Caco-2 (cell line): ENCODE data around the gene ZBTB17. TPM values are rescaled to one million over a fixed set of nuclear protein-coding genes. Genes with fewer than 3 reads are reported as not detected.

ENCODE experiments used
- BruUV-seq: library from RNA; stranded (reverse); fragments of 400-500 nt; replicated peaks from 2 replicates; lab custom pipeline; 2021; lab: Mats Ljungman, UMichigan
- CTCF ChIA-PET: fragments of 300-600 bp; sonication (Branson Sonifier 250); formaldehyde crosslinking; loops from one replicate; lab custom pipeline; 2022; ENCODE audit warnings: antibody characterized with exemption; lab: Charles Lee
- POLR2A ChIA-PET: fragments of 300-600 bp; sonication (Branson Sonifier 250); formaldehyde crosslinking; loops from one replicate; lab custom pipeline; 2022; ENCODE audit warnings: antibody characterized with exemption; lab: Charles Lee
- DNase-seq, 2 experiments: peaks; one replicate each; pipeline versions ENCODE4 v3.0.0 to v3.0.0-alpha.2; 2020 to 2022
- H3K27me3 ChIP-seq: replicated peaks from 2 replicates; pipeline ENCODE4 v1.6.0; 2011; ENCODE audit warnings: low read length; ENCODE audit not compliant: control insufficient read depth, insufficient read depth
- H3K36me3 ChIP-seq: 2 replicates; pipeline ENCODE4 v1.5.1; 2011; ENCODE audit warnings: low read length; ENCODE audit not compliant: control insufficient read depth, insufficient read depth
- H3K4me1 ChIP-seq: fragments of 250-450 bp; sonication (Bioruptor Pico); 2 replicates; pipeline ENCODE4 v1.5.1; 2020; ENCODE audit warnings: mild to moderate bottlenecking
- H3K4me3 ChIP-seq: 2 replicates; pipeline ENCODE4 v1.5.1; 2011; ENCODE audit warnings: low read depth, mild to moderate bottlenecking, control low read depth, low read length
- H3K9me3 ChIP-seq: fragments of 250-450 bp; sonication (Bioruptor Pico); 2 replicates; pipeline ENCODE4 v1.5.1; 2020; ENCODE audit warnings: mild to moderate bottlenecking, moderate library complexity
- H3K27ac Mint-ChIP-seq: one replicate; pipeline ENCODE4 v1.8.0; 2022; ENCODE audit warnings: mixed read lengths; ENCODE audit not compliant: unreplicated experiment
- H3K27me3 Mint-ChIP-seq: one replicate; pipeline ENCODE4 v1.8.0; 2022; ENCODE audit warnings: mixed read lengths; ENCODE audit not compliant: insufficient read depth, unreplicated experiment
- H3K36me3 Mint-ChIP-seq: one replicate; pipeline ENCODE4 v1.8.0; 2022; ENCODE audit warnings: mild to moderate bottlenecking, mixed read lengths; ENCODE audit not compliant: insufficient read depth, unreplicated experiment
- H3K4me1 Mint-ChIP-seq: one replicate; pipeline ENCODE4 v1.8.0; 2022; ENCODE audit warnings: low read depth, mixed read lengths; ENCODE audit not compliant: unreplicated experiment
- H3K4me3 Mint-ChIP-seq: one replicate; pipeline ENCODE4 v1.8.0; 2022; ENCODE audit warnings: mild to moderate bottlenecking, moderate library complexity, mixed read lengths; ENCODE audit not compliant: unreplicated experiment
- H3K9me3 Mint-ChIP-seq: one replicate; pipeline ENCODE4 v1.8.0; 2022; ENCODE audit warnings: mixed read lengths; ENCODE audit not compliant: unreplicated experiment
- intact Hi-C: fragments of 100-400 bp; cut with micrococcal nuclease; formaldehyde crosslinking; loops from one replicate; pipeline ENCODE4 v1.10.0; 2022; ENCODE audit not compliant: unreplicated experiment
- total RNA-seq: library from RNA; stranded (reverse); gene quantifications from 2 replicates; pipeline ENCODE4 v1.2.3, GENCODE V29; 2022
- TF ChIP-seq, protein P1 (sequence below), 2 experiments: fragments of 200-600 bp in 1 of 2; IDR thresholded peaks; 1 replicate in 1 of 2; 2 replicates in 1 of 2; pipeline versions ENCODE4 v1.5.1 to v1.8.0; 2011 to 2022; ENCODE audit warnings: antibody characterized with exemption in 1 of 2, control low read depth in 1 of 2, inconsistent platforms in 1 of 2, low read depth in 1 of 2, low read length in 1 of 2, mild to moderate bottlenecking in 1 of 2, moderate library complexity in 1 of 2; ENCODE audit not compliant: insufficient read depth in 1 of 2, severe bottlenecking in 1 of 2, unreplicated experiment in 1 of 2

The ZBTB17 gene
- total RNA-seq, 1 experiment from 2014 or later, result 23.5 TPM

DNA sequence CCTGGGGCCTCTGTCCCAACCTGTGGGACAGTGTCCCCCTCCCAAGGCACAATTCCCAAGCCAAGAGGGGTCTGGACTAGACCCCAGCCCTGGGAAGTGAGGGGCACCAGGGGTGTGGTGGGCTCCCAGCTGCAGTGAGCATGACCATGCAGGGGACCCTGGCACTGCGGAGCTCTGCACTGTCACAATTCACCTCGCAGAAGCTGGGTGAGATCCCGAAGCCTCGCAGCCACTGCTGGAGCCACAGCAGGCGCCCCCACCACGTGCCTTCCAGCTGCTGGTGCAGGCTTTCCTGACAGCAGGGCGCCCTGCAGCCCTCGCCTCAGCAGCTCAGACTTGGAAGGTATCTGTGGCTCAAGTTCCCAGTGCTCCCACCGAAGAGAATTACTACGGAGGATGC, 18.2 kb upstream of the ZBTB17 start:
- CTCF ChIA-PET, result interaction anchor here (1.3 to 2.3 kb wide), 2 partner anchors 19 to 202 kb away, joined by 4 to 6 read pairs; partner anchors contain the start of gene ZBTB17
- Histone ChIP-seq H3K4me1 (no peaks in the 10 kb centered on the region), H3K36me3 (no peaks in the 10 kb centered on the region), H3K4me3 (no peak overlapping the region), H3K9me3 (no peaks in the 10 kb centered on the region), H3K27me3 (no peaks in the 10 kb centered on the region)
- no peaks in the 10 kb centered on the region for H3K36me3 Mint-ChIP-seq
- no peaks in the 10 kb centered on the region for H3K9me3 Mint-ChIP-seq
- intact Hi-C loops, result loop anchor here (1.0 kb wide), 2 partner anchors 179 to 202 kb away; no protein-coding TSS in a partner anchor
- TF ChIP-seq, protein P1, sequence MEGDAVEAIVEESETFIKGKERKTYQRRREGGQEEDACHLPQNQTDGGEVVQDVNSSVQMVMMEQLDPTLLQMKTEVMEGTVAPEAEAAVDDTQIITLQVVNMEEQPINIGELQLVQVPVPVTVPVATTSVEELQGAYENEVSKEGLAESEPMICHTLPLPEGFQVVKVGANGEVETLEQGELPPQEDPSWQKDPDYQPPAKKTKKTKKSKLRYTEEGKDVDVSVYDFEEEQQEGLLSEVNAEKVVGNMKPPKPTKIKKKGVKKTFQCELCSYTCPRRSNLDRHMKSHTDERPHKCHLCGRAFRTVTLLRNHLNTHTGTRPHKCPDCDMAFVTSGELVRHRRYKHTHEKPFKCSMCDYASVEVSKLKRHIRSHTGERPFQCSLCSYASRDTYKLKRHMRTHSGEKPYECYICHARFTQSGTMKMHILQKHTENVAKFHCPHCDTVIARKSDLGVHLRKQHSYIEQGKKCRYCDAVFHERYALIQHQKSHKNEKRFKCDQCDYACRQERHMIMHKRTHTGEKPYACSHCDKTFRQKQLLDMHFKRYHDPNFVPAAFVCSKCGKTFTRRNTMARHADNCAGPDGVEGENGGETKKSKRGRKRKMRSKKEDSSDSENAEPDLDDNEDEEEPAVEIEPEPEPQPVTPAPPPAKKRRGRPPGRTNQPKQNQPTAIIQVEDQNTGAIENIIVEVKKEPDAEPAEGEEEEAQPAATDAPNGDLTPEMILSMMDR (IDR thresholded peaks at IDR 0.05; ENCODE audit: insufficient read depth in 1 of 2, low read depth in 1 of 2, low read length in 1 of 2, severe bottlenecking in 1 of 2, unreplicated experiment in 1 of 2), result no peak
- BruUV-seq, result no TSS peak
- H3K27ac Mint-ChIP-seq, result no peak overlapping the region
- no peaks in the 10 kb centered on the region for H3K4me1 Mint-ChIP-seq
- POLR2A ChIA-PET, result no interaction called here
- DNase-seq, result no peak
- no peaks in the 10 kb centered on the region for H3K27me3 Mint-ChIP-seq
- no peak overlapping the region for H3K4me3 Mint-ChIP-seq

DNA sequence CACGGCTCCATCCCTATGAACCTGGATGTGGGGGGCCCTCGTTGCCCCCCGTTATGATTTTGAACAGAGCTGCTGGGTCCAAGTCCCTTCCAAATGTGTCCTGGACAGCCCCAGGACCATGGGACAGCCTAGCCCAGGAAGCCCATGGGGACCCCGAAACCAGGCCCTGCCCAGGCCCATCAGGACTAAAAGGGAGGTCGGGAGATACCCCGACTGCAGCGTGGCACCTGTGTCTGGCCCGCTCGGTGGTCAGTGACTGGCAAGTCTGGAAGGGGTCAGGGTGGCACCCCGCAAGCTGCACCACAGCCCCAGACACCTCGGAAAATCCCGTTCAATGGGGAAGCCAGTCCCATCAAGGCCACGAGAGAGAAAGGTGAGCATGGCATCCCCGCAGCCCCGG, 17.8 kb upstream of the ZBTB17 start:
- no peaks in the 10 kb centered on the region for H3K27me3 ChIP-seq
- no peaks in the 10 kb centered on the region for H3K4me1 ChIP-seq
- intact Hi-C loops, result loop anchor here (1.0 kb wide), 2 partner anchors 178 to 201 kb away; no protein-coding TSS in a partner anchor
- CTCF ChIA-PET, result interaction anchor here (1.3 to 2.3 kb wide), 2 partner anchors 18 to 202 kb away, joined by 4 to 6 read pairs; partner anchors contain the start of gene ZBTB17
- no peaks in the 10 kb centered on the region for H3K27me3 Mint-ChIP-seq
- no peak overlapping the region for H3K4me3 Mint-ChIP-seq
- H3K36me3 Mint-ChIP-seq, result no peaks in the 10 kb centered on the region
- no peaks in the 10 kb centered on the region for H3K4me1 Mint-ChIP-seq
- POLR2A ChIA-PET, result no interaction called here
- no peak for DNase-seq
- no peak overlapping the region for H3K4me3 ChIP-seq
- no peaks in the 10 kb centered on the region for H3K9me3 Mint-ChIP-seq
- no peak overlapping the region for H3K27ac Mint-ChIP-seq
- no peaks in the 10 kb centered on the region for H3K36me3 ChIP-seq
- TF ChIP-seq, protein P1 (IDR thresholded peaks at IDR 0.05; ENCODE audit: insufficient read depth in 1 of 2, low read depth in 1 of 2, low read length in 1 of 2, severe bottlenecking in 1 of 2, unreplicated experiment in 1 of 2), result no peak
- no TSS peak for BruUV-seq
- H3K9me3 ChIP-seq, result no peaks in the 10 kb centered on the region

DNA sequence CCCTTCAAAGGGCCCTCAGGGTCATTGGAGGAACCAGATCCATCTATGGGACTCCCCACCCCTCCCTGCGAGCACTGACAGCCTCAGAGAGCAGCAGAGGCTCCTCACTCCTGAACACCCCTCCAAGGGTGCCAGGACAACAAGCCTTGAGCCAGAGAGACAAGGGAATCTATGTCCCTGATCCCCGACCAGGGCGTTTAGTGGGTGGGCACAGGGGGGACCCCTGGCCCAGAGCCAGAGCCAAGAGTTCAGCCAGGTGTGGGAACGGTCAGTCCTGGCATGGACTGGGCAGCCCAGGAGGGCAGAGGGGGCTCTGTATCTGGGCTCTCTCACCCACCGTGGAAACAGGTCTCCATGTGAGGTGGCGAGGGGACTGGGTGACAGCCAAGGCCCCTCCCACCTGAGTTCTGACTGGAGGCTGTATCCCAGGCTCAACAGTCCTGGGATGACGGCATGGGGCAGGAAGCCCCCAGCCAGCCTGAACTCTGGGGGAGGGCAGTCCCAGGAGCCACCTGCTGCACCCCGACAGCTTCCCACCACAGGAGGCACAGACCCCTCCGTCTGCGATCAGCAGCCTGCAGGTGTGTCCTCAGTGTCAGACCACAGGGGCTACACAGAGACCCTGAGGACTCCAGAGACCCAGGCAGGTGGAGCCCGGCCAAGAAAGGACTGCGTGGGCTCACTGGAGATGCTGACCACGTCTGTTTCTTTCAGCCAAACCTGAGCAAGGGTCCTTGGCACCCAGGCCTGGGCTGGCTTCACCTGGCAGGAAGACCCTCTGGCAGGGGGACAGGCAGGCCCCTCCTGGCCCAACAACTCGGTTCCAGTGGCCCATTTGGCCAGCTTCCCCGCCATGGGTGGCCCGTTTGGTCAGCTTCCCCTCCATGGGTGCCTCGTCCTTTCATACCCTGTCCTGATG, 16.9 kb upstream of the ZBTB17 start:
- no peak for DNase-seq
- H3K27ac Mint-ChIP-seq, result no peak overlapping the region
- H3K9me3 ChIP-seq, result no peaks in the 10 kb centered on the region
- no peak overlapping the region for H3K4me3 ChIP-seq
- no TSS peak for BruUV-seq
- intact Hi-C loops, result no loop called here
- H3K9me3 Mint-ChIP-seq, result no peaks in the 10 kb centered on the region
- POLR2A ChIA-PET, result no interaction called here
- H3K36me3 ChIP-seq, result no peaks in the 10 kb centered on the region
- no peaks in the 10 kb centered on the region for H3K4me1 ChIP-seq
- no peaks in the 10 kb centered on the region for H3K36me3 Mint-ChIP-seq
- H3K27me3 Mint-ChIP-seq, result no peaks in the 10 kb centered on the region
- TF ChIP-seq, protein P1 (IDR thresholded peaks at IDR 0.05; ENCODE audit: insufficient read depth in 1 of 2, low read depth in 1 of 2, low read length in 1 of 2, severe bottlenecking in 1 of 2, unreplicated experiment in 1 of 2), result no peak
- CTCF ChIA-PET, result no interaction called here
- no peak overlapping the region for H3K4me3 Mint-ChIP-seq
- no peaks in the 10 kb centered on the region for H3K4me1 Mint-ChIP-seq
- no peaks in the 10 kb centered on the region for H3K27me3 ChIP-seq
